PC-9 (cell line): ENCODE measurements around the gene PRICKLE2.

ENCODE experiments used
- EZH2 ChIP-seq: fragments of 200-600 bp; sonication (generic); IDR thresholded peaks from 2 replicates; pipeline ENCODE4 v1.8.0; 2017; ENCODE audit warnings: antibody characterized with exemption, low read depth
- TF ChIP-seq, protein P1 (sequence below): fragments of 200-600 bp; sonication (generic); conservative IDR thresholded peaks from 2 replicates; pipeline ENCODE4 v1.6.1; 2017; ENCODE audit warnings: mixed run types, antibody characterized with exemption, mild to moderate bottlenecking, moderate library complexity

- TF ChIP-seq, protein P1, sequence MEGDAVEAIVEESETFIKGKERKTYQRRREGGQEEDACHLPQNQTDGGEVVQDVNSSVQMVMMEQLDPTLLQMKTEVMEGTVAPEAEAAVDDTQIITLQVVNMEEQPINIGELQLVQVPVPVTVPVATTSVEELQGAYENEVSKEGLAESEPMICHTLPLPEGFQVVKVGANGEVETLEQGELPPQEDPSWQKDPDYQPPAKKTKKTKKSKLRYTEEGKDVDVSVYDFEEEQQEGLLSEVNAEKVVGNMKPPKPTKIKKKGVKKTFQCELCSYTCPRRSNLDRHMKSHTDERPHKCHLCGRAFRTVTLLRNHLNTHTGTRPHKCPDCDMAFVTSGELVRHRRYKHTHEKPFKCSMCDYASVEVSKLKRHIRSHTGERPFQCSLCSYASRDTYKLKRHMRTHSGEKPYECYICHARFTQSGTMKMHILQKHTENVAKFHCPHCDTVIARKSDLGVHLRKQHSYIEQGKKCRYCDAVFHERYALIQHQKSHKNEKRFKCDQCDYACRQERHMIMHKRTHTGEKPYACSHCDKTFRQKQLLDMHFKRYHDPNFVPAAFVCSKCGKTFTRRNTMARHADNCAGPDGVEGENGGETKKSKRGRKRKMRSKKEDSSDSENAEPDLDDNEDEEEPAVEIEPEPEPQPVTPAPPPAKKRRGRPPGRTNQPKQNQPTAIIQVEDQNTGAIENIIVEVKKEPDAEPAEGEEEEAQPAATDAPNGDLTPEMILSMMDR, result no peak
- TF ChIP-seq EZH2, result no peak
Measured at GRCh38 chr3:64195789-64196188, 29.5 kb downstream of the PRICKLE2 start.
